GM12865 (cell line): Measurements from ENCODE around the gene ADCY3.

Source experiments
- DNase-seq: peaks from one replicate; pipeline ENCODE4 v3.0.0; 2010; ENCODE audit warnings: low read depth
- H3K4me3 ChIP-seq: 2 replicates; pipeline ENCODE4 v1.5.1; 2011; ENCODE audit warnings: mild to moderate bottlenecking, low read depth, low read length, control low read depth
- CTCF ChIP-seq: IDR thresholded peaks from 2 replicates; pipeline ENCODE4 v1.5.1; 2011; ENCODE audit warnings: low read length, control low read depth, low read depth, inconsistent platforms; ENCODE audit not compliant: insufficient read depth; ENCODE audit errors: missing control alignments

The ADCY3 gene

GRCh38 chr2:24898122-24899109 lies 21.6 kb downstream of the ADCY3 start:
- H3K4me3 ChIP-seq, result no peak overlapping the region
- DNase-seq, result no peak
- TF ChIP-seq CTCF, result no peak

- no peak for TF ChIP-seq CTCF
- H3K4me3 ChIP-seq, result no peak overlapping the region
- no peak for DNase-seq
Observed at GRCh38 chr2:24894750-24895149, 25.3 kb downstream of the ADCY3 start.

GRCh38 chr2:24893934-24894333 lies 26.1 kb downstream of the ADCY3 start:
- H3K4me3 ChIP-seq, result no peak overlapping the region
- DNase-seq, result no peak

GRCh38 chr2:24892928-24893327 lies 27.1 kb downstream of the ADCY3 start:
- H3K4me3 ChIP-seq, result no peak overlapping the region
- DNase-seq, result no peak
- no peak for TF ChIP-seq CTCF

More at GRCh38 chr2:24893934-24894333, 26.1 kb downstream of the ADCY3 start:
- no peak for TF ChIP-seq CTCF

GRCh38 chr2:24891201-24891600 lies 28.8 kb downstream of the ADCY3 start:
- no peak overlapping the region for H3K4me3 ChIP-seq
- DNase-seq, result no peak
- no peak for TF ChIP-seq CTCF

GRCh38 chr2:24889221-24889620 lies 30.8 kb downstream of the ADCY3 start:
- H3K4me3 ChIP-seq, result no peak overlapping the region
- no peak for TF ChIP-seq CTCF
- DNase-seq, result no peak

- H3K4me3 ChIP-seq, result no peak overlapping the region
- TF ChIP-seq CTCF, result no peak
- no peak for DNase-seq
Observed at GRCh38 chr2:24888177-24888576, 31.9 kb downstream of the ADCY3 start.
